Measurements from ENCODE around the gene SH2D3C. TPM values are rescaled to one million over a fixed set of nuclear protein-coding genes. Genes with fewer than 3 reads are reported as not detected.

Gene SH2D3C
- total and polyA plus RNA-seq, 2 of the 8 experiments (the other 6 are each of a cell fraction or from before 2014, with no cell fraction given) = 6.4 to 8.1 TPM

- TF ChIP-seq BACH1 (IDR thresholded peaks at IDR 0.05; ENCODE audit: low read length) = no peak
- TF ChIP-seq EP300 (IDR thresholded peaks at IDR 0.05; ENCODE audit: borderline replicate concordance in 1 of 2, low read depth in 2 of 2, low read length in 2 of 2) = no peak
- TF ChIP-seq JUN (IDR thresholded peaks at IDR 0.05; ENCODE audit: low read depth, low read length) = no peak
- no peak for TF ChIP-seq CHD1 (IDR thresholded peaks at IDR 0.05; ENCODE audit: low read depth, low read length)
- no peak for TF ChIP-seq PHF8 (conservative IDR thresholded peaks at IDR 0.05; ENCODE audit: low read depth, low read length)
- no peak for TF ChIP-seq SP1 (IDR thresholded peaks at IDR 0.05; ENCODE audit: low read depth, low read length)
- H2BK12ac ChIP-seq (ENCODE audit: low read depth, low read length) = no peak overlapping the region
- no peaks in the 10 kb centered on the region for H3K9me3 ChIP-seq (ENCODE audit: insufficient read depth in 2 of 2, low read depth in 1 of 2, low read length in 1 of 2)
- ChIA-PET CTCF (ENCODE audit: partially characterized antibody) (interaction anchor here (0.7 to 1.8 kb wide), 6 partner anchors 10 to 91 kb away, joined by 3 to 8 read pairs (median 4); no protein-coding TSS in a partner anchor), POLR2A (ENCODE audit: partially characterized antibody) (interaction anchor here (0.7 to 6.7 kb wide), 2 partner anchors 10 to 14 kb away, joined by 4 to 34 read pairs; no protein-coding TSS in a partner anchor)
- no peak overlapping the region for H3K4ac ChIP-seq (replicated peaks; ENCODE audit: insufficient read length, low read depth, low read length)
- peaks cover 0 to 4% (median 3%) of the 10 kb centered on the region in 4 experiments; a peak in 5 of 7 replicates for H3K4me1 ChIP-seq (replicated peaks in 1 of 4; ENCODE audit: control insufficient read depth in 3 of 4, insufficient read depth in 4 of 4, low read length in 3 of 4)
- 0 out of 2 replicates have a peak, but pooled peaks cover 2% of the 10 kb centered on the region for H3K79me1 ChIP-seq (ENCODE audit: low read depth, low read length)
- no peak overlapping the region for H2BK120ac ChIP-seq (replicated peaks; ENCODE audit: low read depth, low read length)
- DNase-seq (ENCODE audit: low read depth in 1 of 2, low spot score in 2 of 2) (no peak), FAIRE-seq (no peak)
- H3K18ac ChIP-seq (ENCODE audit: extremely low read depth, low read length) = no peak overlapping the region
- H2AFZ ChIP-seq (ENCODE audit: low read length) = no peak overlapping the region
- 92% methylated on average over 10 of the region's 11 CpGs; no CpG with 5 or more reads in 1 of the 2 experiments for WGBS, 2 experiments (ENCODE audit: extremely low coverage in 1 of 2, insufficient coverage in 1 of 2, insufficient read length in 1 of 2, insufficient replicate concordance in 2 of 2, low coverage in 1 of 2, low lambda C conversion rate in 2 of 2, missing lambda C conversion rate in 1 of 2)
- H2AK5ac ChIP-seq (ENCODE audit: low read depth, low read length) = no peak overlapping the region
- no peak overlapping the region for H3K27ac ChIP-seq (ENCODE audit: low read depth, low read length)
- H3K23me2 ChIP-seq (ENCODE audit: low read depth, low read length) = no peaks in the 10 kb centered on the region; the same call in 1 of the 2 replicates
- peaks cover 2 to 15% of the 10 kb centered on the region in 2 experiments for H4K20me1 ChIP-seq (replicated peaks in 1 of 2; ENCODE audit: control insufficient read depth in 1 of 2, insufficient read depth in 2 of 2, low read length in 2 of 2)
- no peak overlapping the region for H3K14ac ChIP-seq (ENCODE audit: insufficient read length)
- H3K79me2 ChIP-seq (ENCODE audit: control insufficient read depth in 1 of 2, insufficient read depth in 2 of 2, low read length in 2 of 2) = no peaks in the 10 kb centered on the region
- H3K4me3 ChIP-seq (ENCODE audit: extremely low read depth in 1 of 4, insufficient read depth in 2 of 4, low read depth in 3 of 4, low read length in 4 of 4) = no peak overlapping the region
- no peak overlapping the region for H2BK15ac ChIP-seq (ENCODE audit: low read length)
- H3K56ac ChIP-seq (replicated peaks; ENCODE audit: insufficient read length, low read depth, low read length) = no peak overlapping the region
- no peak overlapping the region for H4K5ac ChIP-seq (ENCODE audit: insufficient read length, low read depth, low read length)
- no peak overlapping the region for H2BK20ac ChIP-seq (ENCODE audit: low read length)
- H4K91ac ChIP-seq (replicated peaks; ENCODE audit: insufficient read length, low read length) = no peak overlapping the region
- H3K4me2 ChIP-seq (ENCODE audit: insufficient read depth in 1 of 2, low read depth in 2 of 2, low read length in 2 of 2) = no peak overlapping the region
- peaks cover 10 to 23% (median 17%) of the 10 kb centered on the region in 4 experiments; a peak in 7 of 8 replicates for H3K36me3 ChIP-seq (ENCODE audit: control insufficient read depth in 2 of 4, insufficient read depth in 4 of 4, low read length in 3 of 4)
- no peaks in the 10 kb centered on the region for H3K27me3 ChIP-seq (replicated peaks in 1 of 4; ENCODE audit: control insufficient read depth in 3 of 4, extremely low read depth in 1 of 4, insufficient read depth in 3 of 4, low read length in 3 of 4)
- no peak overlapping the region for H4K8ac ChIP-seq (ENCODE audit: extremely low read depth, insufficient read depth, low read length)
- no peak overlapping the region for H2BK5ac ChIP-seq (ENCODE audit: low read depth, low read length)
- H3K23ac ChIP-seq (ENCODE audit: insufficient read length) = no peak overlapping the region
- no peak overlapping the region for H3K9ac ChIP-seq (replicated peaks in 1 of 4; ENCODE audit: extremely low read depth in 1 of 4, low read depth in 3 of 4, low read length in 3 of 4)
Observed at GRCh38 chr9:127814619-127815511, 36.4 kb upstream of the SH2D3C start.
